Endothelial cell of umbilical vein (primary cell): ENCODE data around the gene HPS4. TPM values are rescaled to one million over a fixed set of nuclear protein-coding genes. Genes with fewer than 3 reads are reported as not detected.
A peak's percentile ranks its signal among the peaks of the same experiment; 100 is the strongest.

Experiments used
- Bru-seq: library from RNA; stranded (reverse); fragments of 400-500 nt; gene quantifications from one replicate; lab custom pipeline; 2021; lab: Mats Ljungman, UMichigan
- BruChase-seq, 2 experiments: library from RNA; stranded (reverse); fragments of 400-500 nt; gene quantifications; one replicate each; lab custom pipeline; 2021; lab: Mats Ljungman, UMichigan
- BruUV-seq: library from RNA; stranded (reverse); fragments of 400-500 nt; replicated peaks from 2 replicates; lab custom pipeline; 2021; lab: Mats Ljungman, UMichigan
- CTCF ChIA-PET: fragments of 300-600, 350-600 bp; sonication (Branson Sonifier 250); formaldehyde crosslinking; loops from one replicate; lab custom pipeline; 2021; ENCODE audit warnings: antibody characterized with exemption, inconsistent platforms; lab: Charles Lee
- POLR2A ChIA-PET: fragments of 300-600, 350-600 bp; sonication (Branson Sonifier 250); formaldehyde crosslinking; loops from one replicate; lab custom pipeline; 2021; ENCODE audit warnings: antibody characterized with exemption, inconsistent platforms; lab: Charles Lee
- DNase-seq: peaks from one replicate; pipeline ENCODE4 v3.0.0-alpha.2; 2011; ENCODE audit warnings: low read depth, low spot score
- FAIRE-seq: peaks from 2 replicates; lab custom pipeline; 2011; peaks lifted over from hg19 to GRCh38; lab: Jason Lieb, UNC
- H2AFZ ChIP-seq: 2 replicates; pipeline ENCODE4 v1.6.0; 2012; ENCODE audit warnings: low read depth, low read length, control low read depth, inconsistent platforms
- H3K27ac ChIP-seq: 2 replicates; pipeline ENCODE4 v1.5.1; 2011; ENCODE audit warnings: low read depth, mild to moderate bottlenecking, control low read depth, low read length, moderate library complexity; ENCODE audit not compliant: insufficient read depth
- H3K27me3 ChIP-seq, 2 experiments: 2 replicates each; pipeline versions ENCODE4 v1.6.0 to v1.6.1; 2011; ENCODE audit warnings: low read length in 2 of 2, mixed read lengths in 1 of 2; ENCODE audit not compliant: control insufficient read depth in 2 of 2, insufficient read depth in 2 of 2
- H3K36me3 ChIP-seq, 2 experiments: 2 replicates in 1 of 2; 3 replicates in 1 of 2; pipeline ENCODE4 v1.5.1; 2011; ENCODE audit warnings: low read length in 2 of 2, mild to moderate bottlenecking in 1 of 2, moderate library complexity in 1 of 2; ENCODE audit not compliant: control insufficient read depth in 2 of 2, insufficient read depth in 2 of 2; ENCODE audit errors: extremely low read depth in 1 of 2
- H3K4me1 ChIP-seq: 3 replicates; pipeline ENCODE4 v1.5.1; 2011; ENCODE audit warnings: mild to moderate bottlenecking, low read length; ENCODE audit not compliant: control insufficient read depth, insufficient read depth; ENCODE audit errors: extremely low read depth
- H3K4me2 ChIP-seq: 2 replicates; pipeline ENCODE4 v1.6.1; 2011; ENCODE audit warnings: low read length, control low read depth, mixed read lengths; ENCODE audit not compliant: insufficient read depth
- H3K4me3 ChIP-seq, 3 experiments: fragments of 200-600 bp in 1 of 3; sonication (generic), shearing (Covaris generic) in 1 of 3; replicated peaks in 1 of 3; 2 replicates each; pipeline ENCODE4 v1.5.1; 2011 to 2016; ENCODE audit warnings: control low read depth in 3 of 3, low read length in 3 of 3, mild to moderate bottlenecking in 2 of 3, inconsistent platforms in 1 of 3, low read depth in 1 of 3, moderate library complexity in 1 of 3; ENCODE audit not compliant: insufficient read depth in 1 of 3
- H3K79me2 ChIP-seq: 2 replicates; pipeline ENCODE4 v1.6.0; 2012; ENCODE audit warnings: low read length, inconsistent platforms; ENCODE audit not compliant: control insufficient read depth, insufficient read depth
- H3K9ac ChIP-seq: replicated peaks from 2 replicates; pipeline ENCODE3; 2011; ENCODE audit warnings: low read length, control low read depth; ENCODE audit not compliant: insufficient read depth; ENCODE audit errors: extremely low read depth
- H3K9me1 ChIP-seq: replicated peaks from 3 replicates; pipeline ENCODE4 v1.6.0; 2011; ENCODE audit warnings: mild to moderate bottlenecking, low read length; ENCODE audit not compliant: control insufficient read depth, insufficient read depth; ENCODE audit errors: extremely low read depth
- H3K9me3 ChIP-seq: replicated peaks from 2 replicates; pipeline ENCODE4 v1.5.1; 2012; ENCODE audit warnings: low read length, inconsistent platforms; ENCODE audit not compliant: control insufficient read depth, insufficient read depth
- H4K20me1 ChIP-seq: replicated peaks from 2 replicates; pipeline ENCODE3; 2011; ENCODE audit warnings: mild to moderate bottlenecking, low read length; ENCODE audit not compliant: control insufficient read depth, insufficient read depth; ENCODE audit errors: extremely low read depth
- EZH2 ChIP-seq: IDR thresholded peaks from 2 replicates; pipeline ENCODE4 v1.6.1; 2012; ENCODE audit warnings: borderline replicate concordance, low read depth, mild to moderate bottlenecking, moderate library complexity, low read length, inconsistent platforms; ENCODE audit not compliant: severe bottlenecking
- FOS ChIP-seq: IDR thresholded peaks from 2 replicates; pipeline ENCODE4 v1.6.1; 2011; ENCODE audit warnings: mild to moderate bottlenecking, low read length, moderate library complexity, borderline replicate concordance; ENCODE audit not compliant: insufficient read depth
- GATA2 ChIP-seq: IDR thresholded peaks from 2 replicates; pipeline ENCODE4 v1.7.0; 2011; ENCODE audit warnings: low read depth, mild to moderate bottlenecking, moderate library complexity, mixed read lengths, low read length; ENCODE audit not compliant: insufficient read length, insufficient read depth
- JUN ChIP-seq: IDR thresholded peaks from 2 replicates; pipeline ENCODE4 v1.6.1; 2011; ENCODE audit warnings: borderline replicate concordance, low read depth; ENCODE audit not compliant: insufficient read length, insufficient read depth
- MYC ChIP-seq: IDR thresholded peaks from one replicate; pipeline ENCODE4 v1.6.1; 2011; ENCODE audit warnings: mild to moderate bottlenecking, low read depth, low read length
- POLR2A ChIP-seq: IDR thresholded peaks from 2 replicates; pipeline ENCODE4 v1.6.1; 2012; ENCODE audit warnings: low read depth, mild to moderate bottlenecking, control low read depth, low read length
- POLR2AphosphoS5 ChIP-seq: IDR thresholded peaks from 2 replicates; pipeline ENCODE4 v1.6.1; 2012; ENCODE audit warnings: low read depth, mild to moderate bottlenecking, control low read depth, low read length, moderate library complexity; ENCODE audit not compliant: insufficient read depth
- dilution Hi-C: fragments of 300-500 bp; cut with MboI; formaldehyde crosslinking; loops from one replicate; pipeline ENCODE4 v1.15.0; 2019; ENCODE audit warnings: low sequenced_read_pairs; ENCODE audit not compliant: extremely low pct_ligation_motif_present
- intact Hi-C: fragments of 100-400 bp; cut with micrococcal nuclease; formaldehyde crosslinking; loops from one replicate; pipeline ENCODE4 v1.10.0; 2022
- long read RNA-seq: library from polyadenylated mRNA; stranded (forward); transcript quantifications from one replicate; pipeline ENCODE4 v2.0.0, GENCODE V29; 2021
- polyA minus RNA-seq, 3 experiments: library from RNA; depleted of rRNA, polyadenylated mRNA; stranded (reverse); fragments of >200 nt; gene quantifications; 1 replicate in 1 of 3; 2 replicates in 2 of 3; pipeline ENCODE4 v1.2.3, GENCODE V29; 2011
- polyA plus RNA-seq, 4 experiments: library from polyadenylated mRNA; depleted of rRNA in 3 of 4; stranded (reverse) in 3 of 4; unstranded in 1 of 4; fragments of >200 nt; gene quantifications; 2 replicates each; pipeline versions ENCODE4 v1.2.1 to v1.2.3, GENCODE V29; 2011 to 2012; ENCODE audit warnings: missing spikeins in 1 of 4
- total RNA-seq: library from RNA; stranded (reverse); gene quantifications from 2 replicates; pipeline ENCODE4 v1.2.3, GENCODE V29; 2021
- TF ChIP-seq, protein P1 (sequence below), 2 donors: IDR thresholded peaks; 1 replicate in 1 of 2; 2 replicates in 1 of 2; pipeline ENCODE4 v1.5.1; 2011; ENCODE audit warnings: low read length in 2 of 2, mild to moderate bottlenecking in 2 of 2, moderate library complexity in 2 of 2, control low read depth in 1 of 2, inconsistent platforms in 1 of 2, low read depth in 1 of 2; ENCODE audit not compliant: insufficient read depth in 1 of 2; ENCODE audit errors: extremely low read depth in 1 of 2
- TF ChIP-seq, protein P2 (sequence below): IDR thresholded peaks from 2 replicates; pipeline ENCODE4 v1.6.1; 2011; ENCODE audit not compliant: insufficient read depth, insufficient read length

The HPS4 gene
- total RNA-seq (29.7 and 34.9 TPM in 2 replicates), polyA plus RNA-seq (25.8 and 28.4 TPM in 2 replicates), polyA minus RNA-seq (34.4 and 39.2 TPM in 2 replicates), Bru-seq, nascent RNA (percentile 71 among the genes with signal in this experiment), BruChase-seq, experiment 1, labeled RNA remaining after a 6-hour chase (percentile 76 among the genes with signal in this experiment), BruChase-seq, experiment 2, labeled RNA remaining after a 2-hour chase (percentile 83 among the genes with signal in this experiment)
- 22.0 and 26.5 TPM in 2 replicates for polyA plus RNA-seq (2011; cell fraction: cytosol; rRNA removed)
- polyA plus RNA-seq (2011; cell fraction: nucleus; rRNA removed) = 122 and 129 TPM in 2 replicates
- 15.7 and 18.9 TPM in 2 replicates for polyA plus RNA-seq (2012)
- polyA minus RNA-seq (2011; cell fraction: cytosol; rRNA and poly(A)+ RNA removed) = 9.0 TPM
- 42.7 and 59.2 TPM in 2 replicates for polyA minus RNA-seq (2011; cell fraction: nucleus; rRNA and poly(A)+ RNA removed)
- long read RNA-seq, full-length matches to known transcripts = 5 of 50 reads
- long read RNA-seq, partial matches to known transcripts = 13 of 50 reads
- long read RNA-seq, other reads (novel, unspliced or antisense) = 32 of 50 reads

DNA sequence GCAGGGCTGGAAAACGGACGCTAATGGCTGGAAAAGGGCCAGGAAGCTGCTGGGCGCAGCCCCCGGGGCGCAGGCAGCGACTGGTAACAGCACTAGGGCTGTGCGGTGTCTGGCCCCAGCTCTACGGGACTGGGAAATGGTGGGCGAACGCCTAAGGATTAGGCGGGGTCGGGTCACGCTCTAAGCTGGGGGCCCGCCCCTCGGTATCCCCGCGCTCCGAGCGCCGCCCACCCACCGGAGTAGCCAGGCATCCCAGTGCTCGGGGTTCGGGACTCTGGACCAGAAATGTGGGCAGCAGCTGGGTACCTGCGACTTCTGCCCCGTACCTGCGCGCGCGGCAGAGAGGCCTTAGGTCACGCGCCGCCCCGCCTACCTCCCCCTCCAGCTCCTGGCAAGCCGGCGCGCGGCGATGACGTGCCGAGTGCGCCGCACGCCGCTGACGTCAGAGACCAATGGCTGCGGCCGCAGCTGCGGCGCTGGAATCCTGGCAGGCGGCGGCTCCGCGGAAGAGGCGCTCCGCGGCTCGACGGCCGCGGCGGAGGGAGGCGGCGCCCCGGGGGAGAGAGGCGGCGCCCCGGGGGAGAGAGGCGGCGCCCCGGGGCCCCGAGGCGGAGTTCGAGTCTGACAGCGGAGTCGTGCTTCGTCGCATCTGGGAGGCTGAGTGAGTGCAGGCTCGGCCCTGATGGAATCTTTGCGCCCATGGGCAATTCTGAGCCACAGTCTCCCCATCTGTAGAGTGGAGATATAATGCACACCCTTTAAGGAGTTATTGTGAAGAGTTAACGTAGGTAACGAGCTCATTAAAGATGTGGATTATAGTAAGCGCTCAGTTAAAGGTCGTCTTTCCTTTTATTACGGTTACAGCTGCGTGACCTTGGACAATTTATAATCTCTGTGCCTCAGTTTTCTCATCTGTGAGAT lies at the start of gene HPS4, which contains the start of gene SRRD:
TSS of gene HPS4 (minus strand) at position 345 of the 921 bp plus-strand sequence. CDS start 2,021 bp downstream, outside the sequence.
TSS of gene SRRD (plus strand) at position 439 of the 921 bp plus-strand sequence. CDS start at position 453, 14 bp downstream.
- H3K27me3 ChIP-seq = no peaks in the 10 kb centered on the region
- peak within 1 kb of the TSS; percentile 80 to 97 (median 92) for H3K4me3 ChIP-seq
- peaks cover 49% of the 10 kb centered on the region for H3K79me2 ChIP-seq
- H3K9me1 ChIP-seq = no peaks in the 10 kb centered on the region
- H3K4me2 ChIP-seq = peak within 1 kb of the TSS; percentile 92
- FAIRE-seq (peak; percentile 79), DNase-seq (peak; percentile 89)
- peaks cover 23% of the 10 kb centered on the region for H3K4me1 ChIP-seq
- H2AFZ ChIP-seq = peak within 1 kb of the TSS; percentile 71
- intact Hi-C loops (no loop called here), dilution Hi-C loops (no loop called here)
- H3K27ac ChIP-seq = peak within 1 kb of the TSS; percentile 86
- ChIA-PET POLR2A (interaction anchor here (0.5 to 1.9 kb wide), 4 partner anchors 17 to 120 kb away, joined by 3 to 13 read pairs (median 4); partner anchors contain the start of gene TFIP11), CTCF (interaction anchor here (1.0 to 2.0 kb wide), 6 partner anchors 12 to 119 kb away, joined by 3 to 10 read pairs (median 4); no protein-coding TSS in a partner anchor)
- BruUV-seq = TSS peak; percentile 58
- H3K36me3 ChIP-seq = peaks cover 5% of the 10 kb centered on the region in 2 experiments
- TF ChIP-seq JUN (peak; percentile 22), MYC (no peak), FOS (no peak), POLR2AphosphoS5 (peak; percentile 82), POLR2A (peak; percentile 83), GATA2 (no peak), EZH2 (no peak)
- TF ChIP-seq, protein P1, sequence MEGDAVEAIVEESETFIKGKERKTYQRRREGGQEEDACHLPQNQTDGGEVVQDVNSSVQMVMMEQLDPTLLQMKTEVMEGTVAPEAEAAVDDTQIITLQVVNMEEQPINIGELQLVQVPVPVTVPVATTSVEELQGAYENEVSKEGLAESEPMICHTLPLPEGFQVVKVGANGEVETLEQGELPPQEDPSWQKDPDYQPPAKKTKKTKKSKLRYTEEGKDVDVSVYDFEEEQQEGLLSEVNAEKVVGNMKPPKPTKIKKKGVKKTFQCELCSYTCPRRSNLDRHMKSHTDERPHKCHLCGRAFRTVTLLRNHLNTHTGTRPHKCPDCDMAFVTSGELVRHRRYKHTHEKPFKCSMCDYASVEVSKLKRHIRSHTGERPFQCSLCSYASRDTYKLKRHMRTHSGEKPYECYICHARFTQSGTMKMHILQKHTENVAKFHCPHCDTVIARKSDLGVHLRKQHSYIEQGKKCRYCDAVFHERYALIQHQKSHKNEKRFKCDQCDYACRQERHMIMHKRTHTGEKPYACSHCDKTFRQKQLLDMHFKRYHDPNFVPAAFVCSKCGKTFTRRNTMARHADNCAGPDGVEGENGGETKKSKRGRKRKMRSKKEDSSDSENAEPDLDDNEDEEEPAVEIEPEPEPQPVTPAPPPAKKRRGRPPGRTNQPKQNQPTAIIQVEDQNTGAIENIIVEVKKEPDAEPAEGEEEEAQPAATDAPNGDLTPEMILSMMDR (IDR thresholded peaks at IDR 0.05; ENCODE audit: extremely low read depth in 1 of 2, insufficient read depth in 1 of 2, low read depth in 1 of 2, low read length in 2 of 2) = no peak
- TF ChIP-seq, protein P2, sequence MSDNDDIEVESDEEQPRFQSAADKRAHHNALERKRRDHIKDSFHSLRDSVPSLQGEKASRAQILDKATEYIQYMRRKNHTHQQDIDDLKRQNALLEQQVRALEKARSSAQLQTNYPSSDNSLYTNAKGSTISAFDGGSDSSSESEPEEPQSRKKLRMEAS = peak; percentile 60
- H4K20me1 ChIP-seq = no peaks in the 10 kb centered on the region
- no peaks in the 10 kb centered on the region for H3K9me3 ChIP-seq
- H3K9ac ChIP-seq = peak within 1 kb of the TSS; percentile 98
